COLO829 (cell line): Measurements from ENCODE around the gene NPNT.

Experiments
- DNase-seq: peaks from one replicate; pipeline ENCODE4 v3.0.0; 2012; ENCODE audit warnings: low spot score

NPNT gene

DNA sequence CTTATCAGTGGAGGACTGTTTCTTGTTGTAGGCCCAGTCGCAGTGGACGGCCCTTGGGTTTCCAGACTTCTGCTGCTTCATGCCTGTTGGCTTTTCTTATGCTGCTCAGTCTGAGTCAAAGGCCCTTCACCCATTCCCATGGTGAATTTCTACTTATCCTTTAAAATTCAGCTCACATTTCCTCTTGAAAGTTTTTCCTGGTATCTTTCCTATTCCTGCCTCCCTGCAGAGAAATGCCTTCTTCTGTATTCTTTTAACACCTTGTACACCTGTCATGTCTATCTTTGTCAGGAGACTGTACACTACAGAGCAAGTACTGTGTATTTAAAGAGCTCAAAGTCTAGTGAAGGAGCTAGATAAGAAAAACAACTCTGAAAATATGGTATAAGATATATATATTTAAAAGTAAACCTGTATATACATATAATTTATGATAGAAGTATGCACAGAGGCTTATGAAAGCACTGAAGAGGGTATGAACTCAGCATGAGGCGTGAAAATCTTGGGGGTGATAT is 22.0 kb downstream of the NPNT start:
- DNase-seq, result no peak

DNA sequence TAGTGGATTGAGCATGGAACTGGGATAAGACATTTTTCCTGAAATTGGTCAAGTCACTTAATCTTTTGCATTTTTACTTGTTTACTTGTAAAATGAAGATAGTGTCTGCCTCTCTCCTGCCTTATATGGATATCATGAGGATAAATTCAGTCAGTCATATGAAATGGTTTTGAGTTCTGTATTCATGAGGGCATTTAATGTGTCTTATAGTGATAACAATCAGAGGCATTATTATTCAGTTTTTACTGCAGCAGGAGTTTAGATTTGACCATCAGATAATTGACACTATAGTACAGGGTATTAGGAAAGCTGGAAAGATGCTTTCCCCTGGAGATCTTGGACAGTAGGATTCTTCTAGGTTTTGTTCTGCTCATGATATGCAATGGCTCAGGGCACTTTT is 26.0 kb downstream of the NPNT start:
- peak; percentile 4 for DNase-seq

DNA sequence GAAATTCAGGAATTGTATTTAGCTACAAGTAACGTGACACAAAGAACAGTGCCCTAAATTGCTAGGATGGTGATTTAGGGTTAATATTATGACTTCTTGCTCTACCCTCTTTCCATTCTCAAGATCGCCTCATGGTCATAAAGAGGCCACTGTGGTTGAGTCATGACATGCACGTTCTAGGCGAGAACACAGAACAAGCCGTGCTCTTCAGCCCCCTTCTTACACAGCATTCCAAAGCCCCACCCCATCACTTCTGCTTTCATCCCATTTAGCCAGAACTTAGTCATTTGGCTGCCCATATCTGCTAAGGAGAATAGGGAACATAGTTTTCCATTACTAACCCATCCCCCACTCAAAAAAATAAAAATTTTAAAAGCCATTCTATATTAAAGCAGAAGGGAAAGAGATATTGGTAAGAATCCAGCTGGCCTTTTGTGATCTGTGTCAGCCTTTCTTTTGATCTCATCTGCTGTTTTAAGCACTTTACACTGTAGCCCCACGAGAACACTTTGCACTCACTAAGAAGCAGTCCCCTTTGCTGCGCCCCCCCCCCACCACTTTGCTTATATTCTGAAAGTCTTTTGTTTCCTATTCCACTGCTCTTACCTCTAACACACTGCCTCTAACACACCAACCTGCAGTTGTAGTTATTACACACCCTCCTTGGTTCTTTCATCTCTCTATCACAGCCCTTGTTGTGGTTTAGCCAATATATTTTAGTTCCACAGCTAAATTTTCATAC is 28.4 kb downstream of the NPNT start:
- DNase-seq, result peak; percentile 58

DNA sequence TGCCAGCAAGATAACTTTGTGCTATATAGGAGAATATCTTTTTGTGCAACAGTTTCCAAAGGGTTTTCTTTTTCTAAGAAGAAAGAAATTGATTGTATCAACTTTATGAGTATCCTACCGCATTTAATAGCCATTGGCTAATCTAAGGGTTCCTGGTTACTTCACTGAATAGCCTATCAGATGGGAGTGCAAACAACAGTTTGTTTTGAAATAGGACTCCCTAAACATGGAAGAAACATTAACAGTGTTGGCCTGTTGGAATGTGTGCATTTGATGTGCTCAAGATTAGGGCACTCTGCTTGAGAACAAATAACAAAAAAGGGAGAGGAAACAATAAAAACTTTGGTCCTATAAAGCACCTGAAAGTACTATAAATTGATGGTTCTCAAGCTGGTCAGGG is 29.1 kb downstream of the NPNT start:
- DNase-seq, result no peak

DNA sequence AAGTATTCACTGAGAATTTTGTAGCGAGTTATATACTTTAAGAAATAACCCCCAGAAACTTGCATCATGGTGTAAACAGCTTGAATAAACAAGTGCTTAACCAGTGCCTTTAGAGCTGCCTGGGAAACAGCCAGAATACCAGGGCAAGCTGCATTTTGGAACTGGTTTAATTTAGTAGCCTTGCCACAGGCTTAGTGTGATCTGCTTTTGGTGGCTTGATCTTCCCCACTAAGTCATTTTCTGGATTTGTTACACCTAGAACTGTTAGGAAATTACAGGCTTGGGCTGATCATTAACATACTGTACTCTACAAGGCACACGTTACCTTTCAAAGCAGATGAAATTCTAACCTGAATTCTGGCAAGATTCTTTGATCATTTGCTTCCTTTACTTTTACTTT is 35.4 kb downstream of the NPNT start:
- DNase-seq, result no peak

DNA sequence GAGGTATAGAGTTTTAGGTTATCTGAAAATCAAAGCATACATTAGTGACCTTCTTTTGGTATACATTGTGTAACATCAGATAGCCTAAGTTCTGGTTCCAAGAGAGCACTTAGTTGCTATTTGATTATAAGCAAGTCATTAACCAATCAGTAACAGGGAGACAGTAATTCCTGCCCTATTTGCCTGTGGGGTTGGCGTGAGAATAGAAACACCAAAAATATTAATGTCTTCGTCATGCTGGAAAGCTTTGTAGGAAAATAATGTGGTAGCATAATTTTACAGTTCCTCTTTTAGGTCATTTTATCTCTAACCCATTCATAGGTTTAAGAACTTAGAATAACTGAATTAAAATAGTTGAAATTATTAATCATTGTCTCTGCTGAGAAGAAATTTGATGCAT is 37.8 kb downstream of the NPNT start:
- DNase-seq, result no peak

DNA sequence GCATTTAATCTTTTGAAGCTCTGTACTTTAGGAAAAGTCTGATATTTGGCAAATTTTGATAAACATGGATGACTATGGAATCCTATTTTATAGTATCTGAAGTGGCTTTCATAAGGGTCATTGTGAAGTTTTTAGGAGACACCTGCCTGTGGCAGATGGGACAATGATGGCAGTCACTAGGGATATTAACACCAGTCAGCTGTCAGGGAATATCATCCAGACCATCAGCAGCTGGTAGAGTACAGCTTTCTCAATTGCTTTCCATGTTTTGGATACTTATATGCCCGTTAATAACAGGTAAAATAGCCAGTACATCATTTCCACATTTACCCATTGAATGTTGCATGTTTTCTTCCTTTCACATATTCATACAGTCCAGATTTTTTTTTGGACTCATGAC is 39.1 kb downstream of the NPNT start:
- no peak for DNase-seq

DNA sequence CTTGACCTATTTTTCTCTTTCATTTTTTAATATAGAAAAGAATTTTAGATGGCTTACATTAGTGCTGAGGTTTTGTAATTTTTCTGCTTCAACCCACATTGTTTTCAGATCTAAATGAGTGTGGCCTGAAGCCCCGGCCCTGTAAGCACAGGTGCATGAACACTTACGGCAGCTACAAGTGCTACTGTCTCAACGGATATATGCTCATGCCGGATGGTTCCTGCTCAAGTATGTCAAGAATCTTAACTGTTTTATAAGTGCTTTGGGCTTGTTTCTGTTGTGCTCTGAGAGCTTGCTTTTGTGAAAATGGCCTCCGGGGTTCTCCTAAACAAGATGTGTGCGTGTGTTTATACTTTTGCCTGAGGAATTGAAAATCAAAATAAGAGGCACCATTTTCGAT is 41.6 kb downstream of the NPNT start:
- DNase-seq, result no peak

DNA sequence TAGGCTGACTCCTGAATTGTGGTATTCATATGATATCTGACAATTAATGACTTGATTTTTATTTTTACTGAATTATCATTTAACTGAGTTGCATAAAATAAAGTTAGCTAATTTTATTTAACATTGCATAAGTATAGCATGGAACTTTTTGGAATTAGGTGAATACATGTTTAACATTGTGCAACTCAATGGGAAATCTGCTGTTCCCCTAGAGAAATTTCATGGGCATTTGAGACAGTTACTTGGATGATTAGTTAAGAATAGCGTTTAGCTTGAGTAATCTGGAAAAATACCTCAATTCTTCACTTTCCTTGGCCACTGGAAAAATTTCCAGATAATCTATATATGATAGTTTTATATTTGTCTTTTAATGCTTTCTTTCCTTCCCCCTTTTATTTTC is 42.5 kb downstream of the NPNT start:
- DNase-seq, result no peak

DNA sequence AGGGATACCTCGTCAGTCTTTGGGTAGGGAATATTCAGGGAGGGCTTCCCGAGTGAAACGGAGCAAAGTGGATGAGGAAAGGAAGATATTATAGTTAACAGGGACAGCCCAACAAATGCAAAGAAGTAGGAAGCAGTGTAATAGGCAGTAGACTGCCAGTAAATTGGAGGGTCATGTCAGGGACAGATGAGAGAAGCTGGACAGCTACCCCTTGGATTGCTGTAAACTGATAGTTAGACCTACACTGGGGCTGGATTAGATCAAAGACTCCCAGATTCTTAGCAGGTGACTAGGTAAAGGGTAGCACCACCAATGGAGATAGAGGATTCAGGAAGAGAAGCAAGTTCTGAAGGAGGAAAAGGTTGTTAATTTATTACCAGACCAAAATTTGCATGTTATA is 48.0 kb downstream of the NPNT start:
- no peak for DNase-seq

DNA sequence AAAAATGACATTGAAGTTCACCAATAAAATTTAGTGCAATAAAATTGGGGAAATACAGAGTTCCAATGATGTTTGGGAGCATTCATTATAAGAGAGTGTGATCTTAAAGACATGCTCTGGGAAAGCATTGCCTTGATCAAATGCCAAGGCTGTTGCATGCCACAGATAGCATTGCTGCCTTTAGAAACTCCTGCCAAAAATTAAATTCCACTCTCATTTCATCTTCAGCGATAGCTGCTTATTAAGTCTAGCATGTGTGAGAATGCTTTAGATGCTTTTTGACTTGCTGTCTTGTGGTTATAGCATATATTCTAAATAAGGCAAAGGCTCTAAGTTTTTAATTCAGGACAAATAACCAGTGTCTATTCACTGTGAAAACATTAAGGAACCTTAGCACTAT is 49.3 kb downstream of the NPNT start:
- DNase-seq, result peak; percentile 45

DNA sequence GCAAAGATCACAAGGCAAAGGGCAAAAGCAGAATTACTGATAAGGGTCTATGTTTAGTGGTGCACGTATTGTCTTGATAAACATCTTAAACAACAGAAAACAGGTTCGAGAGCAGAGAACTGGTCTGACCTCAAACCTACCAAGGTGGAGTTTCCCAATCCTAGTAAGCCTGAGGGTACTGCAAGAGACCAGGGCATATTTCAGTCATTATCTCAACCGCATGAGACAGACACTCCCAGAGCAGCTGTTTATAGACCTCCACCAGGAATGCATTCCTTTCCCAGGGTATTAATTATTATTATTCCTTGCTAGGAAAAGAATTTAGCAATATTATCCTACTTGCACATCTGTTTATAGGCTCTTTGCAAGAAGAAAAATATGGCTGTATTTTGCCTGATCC is 51.5 kb downstream of the NPNT start:
- DNase-seq, result no peak

DNA sequence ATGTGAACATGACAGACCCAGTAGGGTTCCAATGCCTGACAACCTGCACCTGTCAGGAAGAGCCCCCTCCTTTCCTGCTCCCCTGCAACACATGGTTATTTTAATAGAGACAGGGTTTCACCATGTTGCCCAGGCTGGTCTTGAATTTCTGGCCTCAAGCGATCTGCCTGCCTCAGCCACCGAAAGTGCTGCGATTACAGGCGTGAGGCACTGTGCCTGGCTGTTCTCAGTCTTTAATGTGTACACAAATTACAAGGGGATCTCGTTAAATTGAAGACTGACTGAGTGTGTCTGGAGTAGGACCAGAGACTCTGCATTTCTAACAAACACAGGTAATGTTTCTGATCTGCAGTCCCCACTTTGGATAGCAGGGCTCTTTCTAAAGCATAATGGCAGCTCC is 55.4 kb downstream of the NPNT start:
- no peak for DNase-seq

DNA sequence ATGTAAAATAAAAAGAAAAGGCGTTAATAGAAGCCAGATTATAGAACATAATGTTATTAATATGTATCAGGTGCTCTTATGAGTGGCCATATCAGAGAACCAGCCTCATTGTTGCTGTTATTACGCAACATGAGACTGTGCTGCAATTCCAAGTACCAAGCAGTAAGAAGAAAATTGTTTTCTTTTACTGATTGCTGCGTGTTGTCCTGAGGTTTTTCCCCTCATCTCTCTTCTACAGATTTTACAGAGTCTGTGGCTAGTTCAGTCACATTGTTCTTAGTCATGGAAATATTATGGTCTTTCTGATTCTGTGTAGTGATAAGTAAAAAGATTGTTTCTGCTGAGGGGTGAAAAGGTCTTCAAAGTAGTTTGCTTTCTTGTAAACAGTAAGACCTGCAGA is 55.9 kb downstream of the NPNT start:
- DNase-seq, result peak; percentile 28

DNA sequence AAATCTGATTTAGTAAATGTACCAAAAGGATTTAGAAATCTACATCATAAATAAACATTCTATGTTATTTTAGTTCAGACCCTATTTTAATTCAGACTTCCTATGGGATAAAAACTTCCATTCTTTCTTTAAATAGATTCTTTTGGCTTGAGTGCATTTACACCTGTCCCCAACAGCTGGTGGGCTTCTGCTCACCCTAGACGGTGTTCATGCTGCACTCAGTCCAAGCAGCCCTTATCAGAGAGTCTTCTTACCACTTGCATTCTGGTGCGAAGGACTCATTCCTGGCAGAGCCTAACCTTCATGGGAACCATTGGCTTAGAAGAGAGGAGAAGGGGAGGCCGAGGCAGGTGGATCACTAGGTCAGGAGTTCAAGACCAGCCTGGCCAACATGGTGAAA is 57.3 kb downstream of the NPNT start:
- DNase-seq, result no peak

DNA sequence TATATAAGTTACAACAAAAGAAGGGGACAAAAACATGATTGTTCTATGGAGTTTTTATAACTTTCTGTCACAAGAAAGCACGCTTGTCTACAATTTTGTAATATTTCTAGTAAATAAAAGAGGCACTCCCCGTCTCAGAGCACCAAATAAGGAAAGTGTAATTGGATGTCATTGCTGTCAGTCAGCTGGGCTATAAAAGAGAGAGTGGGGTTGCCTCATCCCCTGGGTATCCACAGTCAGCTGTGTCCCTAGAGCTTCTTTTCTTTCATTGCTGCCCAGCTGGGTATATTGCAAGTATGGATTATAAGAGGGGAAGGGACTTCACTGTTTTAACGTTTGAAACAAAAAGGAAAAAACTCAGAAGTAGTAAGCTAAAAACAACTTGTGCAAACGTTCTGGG is 61.3 kb downstream of the NPNT start:
- no peak for DNase-seq

DNA sequence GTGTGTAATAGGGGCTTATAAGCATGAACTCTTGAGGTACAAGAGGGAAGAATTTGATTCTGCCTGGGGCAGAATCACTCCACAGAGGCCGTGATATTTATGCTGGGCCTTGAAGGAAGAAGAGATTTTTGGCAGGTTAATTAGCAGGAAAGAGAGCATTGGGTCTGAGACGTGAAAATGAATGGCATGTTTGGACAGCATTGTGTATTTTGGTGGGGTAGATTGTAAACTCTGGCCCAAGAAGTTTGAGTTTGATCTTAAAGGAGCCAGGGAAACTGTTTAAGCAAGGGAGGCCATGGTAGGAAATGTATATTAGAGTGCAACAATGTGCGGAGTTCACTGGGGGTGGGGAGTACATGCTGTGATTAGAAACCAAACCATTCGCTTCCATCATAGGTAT is 62.4 kb downstream of the NPNT start:
- no peak for DNase-seq

DNA sequence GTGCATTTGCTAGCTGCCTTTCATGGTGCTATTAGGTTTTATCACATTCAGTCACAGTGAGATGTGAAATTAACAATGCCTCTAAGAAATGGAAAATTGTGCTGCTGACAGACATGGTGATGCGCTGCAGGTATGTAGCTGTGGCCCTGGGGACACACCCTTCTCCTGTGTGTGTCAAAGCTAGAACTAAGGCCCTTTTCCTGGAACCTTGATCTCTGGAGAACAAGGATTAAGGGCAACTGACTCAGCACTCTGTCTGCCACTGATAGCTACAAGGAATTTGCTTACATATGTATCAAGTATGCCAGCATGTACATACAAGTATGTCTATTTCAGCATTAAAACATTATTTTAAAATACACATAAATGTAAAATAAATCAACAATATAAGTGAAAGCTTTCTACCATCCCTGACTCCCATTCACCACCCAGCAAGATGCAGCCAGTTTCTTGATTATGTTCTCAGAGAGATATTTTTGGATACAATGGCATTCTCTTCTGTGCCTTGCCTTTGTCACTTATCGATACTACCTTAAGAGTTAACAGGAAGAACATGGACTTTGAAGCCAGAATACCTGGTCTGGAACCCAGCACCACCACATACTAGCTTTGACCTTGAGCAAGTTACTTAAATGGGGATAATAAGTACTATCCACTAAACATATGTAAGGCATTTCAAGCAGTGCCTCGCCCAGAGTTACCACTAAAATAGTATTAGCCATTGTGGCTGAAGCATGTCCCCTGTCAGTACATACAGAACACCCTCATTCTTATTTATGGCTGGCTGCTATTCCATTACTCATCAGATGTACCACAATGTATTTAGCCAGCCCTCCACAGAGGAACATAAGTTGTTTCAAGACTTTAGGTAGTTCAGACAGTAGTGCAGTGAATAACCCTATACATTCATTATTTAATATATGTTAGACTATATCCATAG is 68.5 kb downstream of the NPNT start:
- DNase-seq, result no peak

DNA sequence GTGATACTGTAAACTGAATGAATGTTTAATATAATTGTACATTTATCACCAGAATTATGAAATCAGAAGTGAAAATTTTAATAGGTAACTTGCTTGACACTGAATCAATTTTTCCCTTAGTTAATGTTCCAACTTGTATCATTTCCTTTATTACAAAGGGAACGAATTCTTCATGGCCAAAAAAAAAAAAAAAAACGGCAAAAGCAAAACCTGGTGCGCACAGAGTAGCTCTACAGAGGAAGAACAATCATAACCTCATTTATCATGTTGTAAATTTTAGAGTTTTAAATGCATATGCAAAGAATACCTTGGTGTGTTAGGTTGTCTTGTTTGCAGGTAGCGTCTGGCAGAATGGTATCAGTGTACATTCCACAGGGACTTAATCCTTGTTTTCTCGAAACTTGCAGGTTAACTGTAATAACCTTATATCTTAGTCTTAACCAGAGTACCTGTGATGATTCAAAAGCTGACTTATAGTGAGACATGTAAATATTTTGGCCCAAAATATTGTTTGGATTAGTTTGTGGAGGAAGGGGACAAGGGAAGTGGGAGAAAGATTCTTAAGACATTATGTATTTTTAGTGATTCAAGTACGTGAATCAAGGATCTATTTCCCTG is 70.0 kb downstream of the NPNT start:
- no peak for DNase-seq

DNA sequence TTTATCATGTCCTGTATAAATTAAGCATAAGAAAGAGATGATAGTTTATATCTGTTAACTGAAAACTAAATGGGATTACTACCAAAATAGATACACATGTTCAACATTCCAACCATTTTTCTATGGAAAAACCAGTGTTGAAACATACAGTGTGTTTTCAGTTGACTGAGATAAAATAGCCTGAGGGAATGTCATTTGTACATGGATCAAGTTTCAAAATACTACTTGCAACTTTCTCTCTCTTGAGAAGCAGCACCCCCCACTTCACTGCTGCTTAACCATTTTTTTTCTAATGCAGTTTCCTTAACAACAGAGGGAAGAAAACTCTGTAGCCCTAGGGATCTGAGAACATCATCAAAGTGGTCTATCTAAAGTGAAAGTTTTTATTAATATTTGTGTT is 70.8 kb downstream of the NPNT start:
- DNase-seq, result peak; percentile 92

DNA sequence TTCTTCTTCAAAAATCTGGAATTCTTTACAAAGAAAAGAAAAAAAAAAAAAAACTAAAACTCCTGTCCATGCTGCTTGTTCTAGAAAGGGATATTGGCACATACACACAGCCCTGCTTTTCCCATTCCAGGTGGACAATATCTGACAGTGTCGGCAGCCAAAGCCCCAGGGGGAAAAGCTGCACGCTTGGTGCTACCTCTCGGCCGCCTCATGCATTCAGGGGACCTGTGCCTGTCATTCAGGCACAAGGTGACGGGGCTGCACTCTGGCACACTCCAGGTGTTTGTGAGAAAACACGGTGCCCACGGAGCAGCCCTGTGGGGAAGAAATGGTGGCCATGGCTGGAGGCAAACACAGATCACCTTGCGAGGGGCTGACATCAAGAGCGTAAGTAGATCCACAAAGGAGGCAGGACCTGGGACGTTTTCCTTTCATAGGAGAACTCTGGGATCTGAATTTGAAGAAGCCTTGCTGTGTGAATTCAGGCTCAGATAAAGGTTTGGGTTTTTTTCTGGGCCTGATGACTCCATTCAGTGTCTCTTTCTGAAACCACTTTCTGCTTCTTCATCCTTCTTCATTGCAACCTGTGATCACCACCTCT is 71.9 kb downstream of the NPNT start:
- no peak for DNase-seq

DNA sequence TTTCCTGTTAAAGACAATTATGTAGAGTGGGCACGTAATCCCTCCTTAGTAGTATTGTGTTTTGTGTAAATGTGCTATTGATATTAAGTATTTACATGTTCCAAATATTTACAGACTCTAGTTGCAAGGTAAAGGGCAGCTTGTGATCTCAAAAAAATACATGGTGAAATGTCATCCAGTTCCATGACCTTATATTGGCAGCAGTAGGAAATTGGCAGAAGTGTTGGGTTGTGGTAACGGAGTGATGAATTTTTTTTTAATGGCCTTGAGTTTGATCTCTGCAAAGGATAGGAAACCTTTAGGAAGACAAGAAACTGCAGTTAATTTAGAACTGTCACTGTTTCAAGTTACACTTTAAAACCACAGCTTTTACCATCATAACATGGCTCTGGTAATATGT is 74.3 kb downstream of the NPNT start:
- DNase-seq, result no peak
